Keratinocyte (primary cell): ENCODE data around the gene OR2T5.

Experiments
- EZH2 ChIP-seq: IDR thresholded peaks from one replicate; pipeline ENCODE4 v1.6.1; 2012; ENCODE audit warnings: inconsistent platforms, mild to moderate bottlenecking, low read length, moderate library complexity
- TF ChIP-seq, protein P1 (sequence below), 3 experiments: IDR thresholded peaks in 1 of 3; conservative IDR thresholded peaks in 1 of 3; optimal IDR thresholded peaks in 1 of 3; 2 replicates in 2 of 3; 3 replicates in 1 of 3; pipeline versions ENCODE3 to v1.5.1; 2011; ENCODE audit warnings: low read length in 3 of 3, mild to moderate bottlenecking in 3 of 3, moderate library complexity in 2 of 3, control low read depth in 1 of 3, inconsistent platforms in 1 of 3; ENCODE audit not compliant: insufficient read depth in 2 of 3; ENCODE audit errors: extremely low read depth in 1 of 3

DNA sequence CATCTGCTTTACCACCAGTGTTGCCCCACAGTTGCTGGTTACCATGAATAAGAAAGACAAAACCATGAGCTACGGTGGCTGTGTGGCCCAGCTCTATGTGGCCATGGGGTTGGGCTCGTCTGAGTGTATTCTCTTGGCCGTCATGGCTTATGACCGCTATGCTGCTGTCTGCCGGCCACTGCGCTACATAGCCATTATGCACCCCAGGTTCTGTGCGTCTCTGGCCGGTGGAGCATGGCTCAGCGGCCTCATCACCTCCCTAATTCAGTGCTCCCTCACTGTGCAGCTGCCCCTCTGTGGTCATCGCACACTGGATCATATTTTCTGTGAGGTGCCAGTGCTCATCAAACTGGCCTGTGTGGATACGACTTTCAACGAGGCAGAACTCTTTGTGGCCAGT is 33.5 kb downstream of the OR2T5 start:
- TF ChIP-seq, protein P1, sequence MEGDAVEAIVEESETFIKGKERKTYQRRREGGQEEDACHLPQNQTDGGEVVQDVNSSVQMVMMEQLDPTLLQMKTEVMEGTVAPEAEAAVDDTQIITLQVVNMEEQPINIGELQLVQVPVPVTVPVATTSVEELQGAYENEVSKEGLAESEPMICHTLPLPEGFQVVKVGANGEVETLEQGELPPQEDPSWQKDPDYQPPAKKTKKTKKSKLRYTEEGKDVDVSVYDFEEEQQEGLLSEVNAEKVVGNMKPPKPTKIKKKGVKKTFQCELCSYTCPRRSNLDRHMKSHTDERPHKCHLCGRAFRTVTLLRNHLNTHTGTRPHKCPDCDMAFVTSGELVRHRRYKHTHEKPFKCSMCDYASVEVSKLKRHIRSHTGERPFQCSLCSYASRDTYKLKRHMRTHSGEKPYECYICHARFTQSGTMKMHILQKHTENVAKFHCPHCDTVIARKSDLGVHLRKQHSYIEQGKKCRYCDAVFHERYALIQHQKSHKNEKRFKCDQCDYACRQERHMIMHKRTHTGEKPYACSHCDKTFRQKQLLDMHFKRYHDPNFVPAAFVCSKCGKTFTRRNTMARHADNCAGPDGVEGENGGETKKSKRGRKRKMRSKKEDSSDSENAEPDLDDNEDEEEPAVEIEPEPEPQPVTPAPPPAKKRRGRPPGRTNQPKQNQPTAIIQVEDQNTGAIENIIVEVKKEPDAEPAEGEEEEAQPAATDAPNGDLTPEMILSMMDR (optimal IDR thresholded peaks at IDR 0.05 in 1 of 3, IDR thresholded peaks at IDR 0.05 in 1 of 3, conservative IDR thresholded peaks at IDR 0.05 in 1 of 3; ENCODE audit: extremely low read depth in 1 of 3, insufficient read depth in 2 of 3, low read length in 3 of 3), result no peak
- TF ChIP-seq EZH2, result no peak
